ENCODE results near the gene DUSP28.

DNA sequence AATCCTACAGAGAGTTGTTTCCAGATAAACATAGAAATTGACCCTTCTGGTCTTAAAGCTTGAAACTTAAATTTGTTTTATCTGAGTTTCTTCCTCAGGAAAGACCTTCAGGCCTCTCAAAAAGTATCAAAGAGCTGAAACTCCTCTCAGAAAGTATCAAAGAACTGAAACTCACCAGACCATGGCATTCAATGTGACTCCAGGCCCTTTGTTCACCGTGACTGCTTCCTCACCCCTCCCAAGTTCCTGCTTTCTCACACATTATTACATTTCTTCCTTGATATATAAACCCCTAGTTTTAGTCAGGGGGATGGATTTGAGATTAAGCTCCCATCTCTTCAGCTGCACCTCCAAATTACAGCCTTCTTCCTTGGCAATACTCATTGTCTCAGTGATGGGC is 8.3 kb upstream of the DUSP28 start:
- TF ChIP-seq FOXM1 (IDR thresholded peaks at IDR 0.05; ENCODE audit: borderline replicate concordance, low read depth) (no peak), TAF1 (IDR thresholded peaks at IDR 0.05; ENCODE audit: low read depth) (no peak), EP300 (IDR thresholded peaks at IDR 0.05; ENCODE audit: borderline replicate concordance) (no peak), CREB1 (IDR thresholded peaks at IDR 0.05; ENCODE audit: low read depth) (no peak), TEAD4 (IDR thresholded peaks at IDR 0.05) (no peak), TCF12 (IDR thresholded peaks at IDR 0.05; ENCODE audit: low read depth) (no peak)
- TF ChIP-seq, protein P1, sequence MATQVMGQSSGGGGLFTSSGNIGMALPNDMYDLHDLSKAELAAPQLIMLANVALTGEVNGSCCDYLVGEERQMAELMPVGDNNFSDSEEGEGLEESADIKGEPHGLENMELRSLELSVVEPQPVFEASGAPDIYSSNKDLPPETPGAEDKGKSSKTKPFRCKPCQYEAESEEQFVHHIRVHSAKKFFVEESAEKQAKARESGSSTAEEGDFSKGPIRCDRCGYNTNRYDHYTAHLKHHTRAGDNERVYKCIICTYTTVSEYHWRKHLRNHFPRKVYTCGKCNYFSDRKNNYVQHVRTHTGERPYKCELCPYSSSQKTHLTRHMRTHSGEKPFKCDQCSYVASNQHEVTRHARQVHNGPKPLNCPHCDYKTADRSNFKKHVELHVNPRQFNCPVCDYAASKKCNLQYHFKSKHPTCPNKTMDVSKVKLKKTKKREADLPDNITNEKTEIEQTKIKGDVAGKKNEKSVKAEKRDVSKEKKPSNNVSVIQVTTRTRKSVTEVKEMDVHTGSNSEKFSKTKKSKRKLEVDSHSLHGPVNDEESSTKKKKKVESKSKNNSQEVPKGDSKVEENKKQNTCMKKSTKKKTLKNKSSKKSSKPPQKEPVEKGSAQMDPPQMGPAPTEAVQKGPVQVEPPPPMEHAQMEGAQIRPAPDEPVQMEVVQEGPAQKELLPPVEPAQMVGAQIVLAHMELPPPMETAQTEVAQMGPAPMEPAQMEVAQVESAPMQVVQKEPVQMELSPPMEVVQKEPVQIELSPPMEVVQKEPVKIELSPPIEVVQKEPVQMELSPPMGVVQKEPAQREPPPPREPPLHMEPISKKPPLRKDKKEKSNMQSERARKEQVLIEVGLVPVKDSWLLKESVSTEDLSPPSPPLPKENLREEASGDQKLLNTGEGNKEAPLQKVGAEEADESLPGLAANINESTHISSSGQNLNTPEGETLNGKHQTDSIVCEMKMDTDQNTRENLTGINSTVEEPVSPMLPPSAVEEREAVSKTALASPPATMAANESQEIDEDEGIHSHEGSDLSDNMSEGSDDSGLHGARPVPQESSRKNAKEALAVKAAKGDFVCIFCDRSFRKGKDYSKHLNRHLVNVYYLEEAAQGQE (IDR thresholded peaks at IDR 0.05; ENCODE audit: low read depth), result no peak
